NCI-H524 (cell line): Measurements from ENCODE around the gene LARGE1.

Experiments
- DNase-seq, 2 experiments: peaks; one replicate each; lab custom pipeline; 2025; lab: John Stamatoyannopoulos, UW

The LARGE1 gene

GRCh38 chr22:33361581-33361980, 558.7 kb downstream of the LARGE1 start:
- DNase-seq: no peak

GRCh38 chr22:33357981-33358399, 562.3 kb downstream of the LARGE1 start:
- DNase-seq: peak; percentile 89 to 98

- DNase-seq: no peak
Measured at GRCh38 chr22:33354928-33355327, 565.3 kb downstream of the LARGE1 start.

GRCh38 chr22:33353502-33353901, 566.8 kb downstream of the LARGE1 start:
- no peak for DNase-seq

- DNase-seq: no peak
Measured at GRCh38 chr22:33352768-33353167, 567.5 kb downstream of the LARGE1 start.

GRCh38 chr22:33350961-33351360, 569.3 kb downstream of the LARGE1 start:
- no peak for DNase-seq

GRCh38 chr22:33350491-33350890, 569.8 kb downstream of the LARGE1 start:
- DNase-seq: no peak

- no peak for DNase-seq
Measured at GRCh38 chr22:33347002-33347401, 573.3 kb downstream of the LARGE1 start.

- no peak for DNase-seq
Measured at GRCh38 chr22:33341611-33342010, 578.7 kb downstream of the LARGE1 start.

- DNase-seq: no peak
Measured at GRCh38 chr22:33337524-33337923, 582.8 kb downstream of the LARGE1 start.

- DNase-seq: no peak
Measured at GRCh38 chr22:33335611-33336279, 584.5 kb downstream of the LARGE1 start.

GRCh38 chr22:33332538-33332937, 587.7 kb downstream of the LARGE1 start:
- DNase-seq: no peak

- no peak for DNase-seq
Measured at GRCh38 chr22:33331017-33331416, 589.3 kb downstream of the LARGE1 start.

GRCh38 chr22:33330534-33330933, 589.7 kb downstream of the LARGE1 start:
- no peak for DNase-seq

GRCh38 chr22:33329398-33329797, 590.9 kb downstream of the LARGE1 start:
- DNase-seq: no peak

- no peak for DNase-seq
Measured at GRCh38 chr22:33328789-33329296, 591.4 kb downstream of the LARGE1 start.

- no peak for DNase-seq
Measured at GRCh38 chr22:33327348-33327860, 592.9 kb downstream of the LARGE1 start.

GRCh38 chr22:33326540-33327295, 593.6 kb downstream of the LARGE1 start:
- no peak for DNase-seq

GRCh38 chr22:33325232-33326004, 594.9 kb downstream of the LARGE1 start:
- no peak for DNase-seq

GRCh38 chr22:33324228-33324627, 596.0 kb downstream of the LARGE1 start:
- no peak for DNase-seq

- no peak for DNase-seq
Measured at GRCh38 chr22:33321466-33321865, 598.8 kb downstream of the LARGE1 start.

- no peak for DNase-seq
Measured at GRCh38 chr22:33315954-33316353, 604.3 kb downstream of the LARGE1 start.
